GM08714 (cell line): Measurements from ENCODE around the gene DHFR2.

Experiments used
- H3K4me3 ChIP-seq: fragments of 200-500 bp; sonication (Bioruptor generic); 2 replicates; pipeline ENCODE4 v1.5.1; 2014; ENCODE audit warnings: mild to moderate bottlenecking, low read length, inconsistent platforms
- ZNF274 ChIP-seq: IDR thresholded peaks from 2 replicates; pipeline ENCODE4 v1.6.1; 2012; ENCODE audit warnings: mild to moderate bottlenecking, low read depth, low read length

The DHFR2 gene

DNA sequence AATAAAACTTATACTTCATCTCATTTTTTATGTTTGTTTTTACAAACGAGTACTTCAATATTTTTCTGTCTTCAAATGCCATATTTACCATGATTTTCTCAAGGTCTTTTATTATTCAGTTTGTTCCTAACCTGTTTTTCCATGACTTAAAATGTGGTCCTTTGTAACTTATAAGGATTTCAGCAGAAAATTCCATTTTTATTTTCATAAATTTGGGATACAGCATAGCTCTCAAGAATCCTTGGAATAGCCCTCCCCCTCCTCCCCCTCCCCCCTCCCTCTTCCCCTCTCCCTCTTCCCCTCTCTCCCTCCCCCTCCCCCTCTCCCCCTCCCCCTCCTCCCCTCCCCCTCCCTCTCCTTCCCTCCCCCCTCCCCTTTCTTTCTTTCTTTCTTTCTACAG, 19.4 kb downstream of the DHFR2 start:
- TF ChIP-seq ZNF274, result no peak
- no peak overlapping the region for H3K4me3 ChIP-seq

DNA sequence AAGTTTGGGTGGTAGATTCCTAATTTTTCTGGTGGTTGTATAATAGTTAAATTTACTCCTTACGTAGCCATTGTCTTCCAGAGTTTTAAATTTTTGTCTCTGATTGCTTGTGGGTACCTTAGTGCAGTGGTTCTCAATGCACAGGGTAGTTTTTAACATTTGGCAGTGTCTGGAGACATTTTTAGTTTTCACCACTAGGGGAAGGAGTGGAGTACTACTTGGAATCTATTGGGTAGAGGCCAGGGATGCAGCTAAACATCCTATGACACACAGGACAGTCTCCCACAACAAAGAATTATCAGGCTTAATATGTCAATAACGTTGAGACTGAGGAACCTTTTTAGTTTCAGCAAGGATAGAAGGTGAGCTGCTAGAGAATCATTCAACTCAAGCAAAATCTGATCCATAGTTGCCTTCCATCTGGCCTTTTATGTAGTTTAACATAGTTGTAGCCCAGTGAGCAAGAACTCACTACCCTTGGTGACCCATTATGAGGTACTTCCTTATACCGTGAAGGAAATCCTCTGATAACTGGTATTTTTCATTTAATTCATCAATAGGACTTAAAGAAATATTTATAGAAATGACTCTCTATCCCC, 25.7 kb downstream of the DHFR2 start:
- TF ChIP-seq ZNF274, result no peak
- no peak overlapping the region for H3K4me3 ChIP-seq

DNA sequence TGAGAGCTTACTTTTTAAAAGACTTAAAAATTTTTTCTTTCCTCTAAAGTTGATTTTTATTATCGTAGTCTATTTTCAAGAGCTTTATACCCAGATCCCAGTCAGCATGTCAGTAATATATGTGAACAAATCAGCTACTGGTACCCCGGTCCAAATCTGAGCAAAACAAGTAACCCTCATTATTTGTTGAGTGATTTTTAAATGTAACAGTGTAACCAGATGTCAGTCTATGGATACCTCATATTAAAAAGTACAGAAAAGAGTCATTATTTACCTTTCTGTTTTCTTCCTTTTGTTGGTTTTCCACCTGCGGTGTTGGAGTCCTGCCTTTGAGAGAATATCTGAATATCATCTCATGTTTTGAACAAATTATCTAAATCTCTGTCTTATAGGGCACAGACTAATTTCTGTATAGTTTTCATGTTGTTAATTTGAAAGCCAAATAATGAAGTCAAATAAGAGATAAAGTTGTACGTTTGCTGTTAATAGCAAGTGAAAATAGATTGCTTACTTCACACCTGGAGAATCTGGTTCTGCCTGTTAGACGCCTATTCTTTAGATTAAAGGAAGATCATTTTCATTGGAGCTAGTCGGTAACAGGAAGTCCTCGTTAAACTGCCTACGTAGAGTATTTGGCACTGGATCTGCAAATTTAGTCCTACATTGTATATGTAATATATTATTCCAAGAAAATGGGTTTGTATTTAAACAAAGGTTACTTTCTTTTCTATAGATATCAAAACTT, 34.5 kb downstream of the DHFR2 start, which contains the start of gene STX19:
TSS of gene STX19 (minus strand) at position 505 of the 745 bp plus-strand sequence. CDS start 13,328 bp downstream, outside the sequence.
- no peak for TF ChIP-seq ZNF274
- H3K4me3 ChIP-seq, result no peak within 1 kb of the TSS

DNA sequence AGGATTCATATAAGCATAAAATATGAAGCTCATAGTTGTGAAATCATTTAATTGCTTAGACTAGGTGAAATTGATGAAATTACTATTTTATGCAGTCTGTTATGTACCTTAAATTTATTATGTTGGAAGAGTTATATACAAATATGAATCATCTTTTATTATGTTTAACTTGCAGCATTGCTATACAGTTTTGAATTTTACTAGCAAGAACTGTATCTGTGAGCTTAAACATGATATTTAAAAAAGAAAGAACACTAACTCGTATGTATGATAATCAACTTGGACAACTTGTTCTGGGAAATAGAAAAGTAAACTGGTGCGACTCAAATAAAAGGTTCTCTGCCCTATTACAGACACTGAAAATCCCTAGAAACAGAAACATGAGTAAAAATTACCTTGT, 36.1 kb downstream of the DHFR2 start:
- no peak overlapping the region for H3K4me3 ChIP-seq
- TF ChIP-seq ZNF274, result no peak

DNA sequence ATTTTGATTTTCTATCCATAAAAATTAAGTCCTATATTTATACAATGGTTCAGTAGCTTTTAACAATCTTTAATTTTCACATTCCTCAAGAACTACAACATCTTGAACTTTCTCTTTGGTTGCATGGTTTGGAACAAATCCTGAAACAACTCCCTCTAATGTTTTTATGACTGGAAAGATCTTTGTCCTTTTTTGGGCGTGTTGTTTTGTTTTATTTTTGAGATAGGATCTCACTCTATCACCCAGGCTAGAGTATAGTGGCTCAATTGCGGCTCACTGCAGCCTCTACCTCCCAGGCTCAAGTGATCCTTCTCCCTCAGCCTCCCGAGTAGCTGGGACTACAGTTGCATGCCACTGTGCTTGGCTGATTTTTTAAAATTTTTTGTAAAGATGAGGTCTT, 38.3 kb downstream of the DHFR2 start:
- H3K4me3 ChIP-seq, result no peak overlapping the region
- TF ChIP-seq ZNF274, result no peak

DNA sequence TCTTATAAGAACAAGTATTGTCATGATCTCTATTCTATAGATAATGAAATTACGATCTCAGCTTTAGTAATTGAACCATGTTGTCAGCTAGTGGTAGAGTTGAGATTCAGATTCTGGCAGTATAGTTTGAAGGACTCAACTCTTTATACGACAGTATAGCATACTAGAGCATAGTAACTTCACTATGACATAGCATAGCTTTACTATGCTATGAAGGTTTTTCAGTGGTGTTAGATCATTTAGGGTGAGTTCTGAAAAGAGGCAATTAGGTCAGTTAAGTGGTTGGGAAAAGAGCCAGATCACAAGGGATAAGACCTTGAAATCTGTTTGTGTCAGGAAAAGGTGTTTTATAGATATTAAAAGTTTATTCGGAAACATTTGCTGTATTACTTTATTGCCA, 42.4 kb downstream of the DHFR2 start:
- no peak overlapping the region for H3K4me3 ChIP-seq
- TF ChIP-seq ZNF274, result no peak

DNA sequence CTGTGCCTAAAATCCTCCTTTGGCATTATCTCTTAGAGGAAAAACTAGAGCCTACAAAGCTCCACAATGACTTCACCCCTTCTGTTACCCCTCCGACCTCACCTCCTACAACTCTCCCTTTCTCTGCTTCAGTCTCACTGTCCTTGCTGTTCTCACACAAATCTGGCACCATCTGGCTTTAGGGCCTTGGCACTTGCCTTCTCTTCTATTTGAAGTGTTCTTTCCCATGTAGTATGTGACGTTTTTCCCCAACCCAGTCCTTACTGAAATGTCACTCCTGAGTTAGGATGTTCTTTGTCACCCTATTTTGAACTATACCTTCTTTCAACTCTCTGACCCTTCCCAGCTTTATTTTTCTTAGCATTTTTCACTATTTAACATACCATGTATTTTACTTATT, 43.1 kb downstream of the DHFR2 start:
- no peak for TF ChIP-seq ZNF274

DNA sequence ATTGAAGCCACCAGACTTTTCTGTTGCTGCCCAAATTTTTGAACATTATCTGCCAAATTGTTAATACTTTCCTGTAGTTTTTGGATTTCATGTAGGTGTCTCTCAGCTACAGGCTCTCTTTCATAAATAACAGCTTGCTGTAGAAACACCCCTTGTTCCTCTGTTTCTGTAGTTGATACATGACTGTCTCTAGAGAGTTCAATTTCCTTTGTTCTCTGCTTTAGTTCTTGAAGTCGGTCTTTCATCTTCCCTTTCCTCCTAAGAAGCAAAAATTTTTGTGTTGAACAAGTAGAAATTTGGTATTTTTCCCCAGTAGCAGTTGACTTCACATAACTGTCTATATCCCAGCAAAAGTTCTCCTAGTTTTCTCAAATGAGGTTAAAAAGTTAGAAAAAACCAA, 47.7 kb downstream of the DHFR2 start:
- TF ChIP-seq ZNF274, result no peak
- no peak overlapping the region for H3K4me3 ChIP-seq

More for the DNA sequence above, 43.1 kb downstream of the DHFR2 start:
- H3K4me3 ChIP-seq, result no peak overlapping the region

DNA sequence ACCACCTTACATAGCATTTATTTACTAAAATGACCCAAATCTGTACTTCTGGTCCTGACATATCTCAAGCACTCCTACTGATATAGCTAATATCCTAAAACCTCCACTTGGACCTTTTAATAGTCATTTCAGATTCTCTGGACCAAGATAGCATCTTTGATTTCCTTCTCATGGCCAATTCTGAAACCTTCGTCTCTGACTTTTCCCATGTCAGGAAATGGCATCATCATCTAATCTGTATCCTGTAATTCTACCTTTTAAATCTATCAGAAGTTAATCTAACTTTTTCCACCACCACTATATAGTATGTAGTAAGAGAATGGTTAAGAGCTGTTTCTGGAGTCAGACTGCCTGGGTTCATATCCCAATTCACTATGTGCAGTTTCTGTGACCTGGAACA, 50.5 kb downstream of the DHFR2 start:
- no peak for TF ChIP-seq ZNF274
- H3K4me3 ChIP-seq, result no peak overlapping the region

DNA sequence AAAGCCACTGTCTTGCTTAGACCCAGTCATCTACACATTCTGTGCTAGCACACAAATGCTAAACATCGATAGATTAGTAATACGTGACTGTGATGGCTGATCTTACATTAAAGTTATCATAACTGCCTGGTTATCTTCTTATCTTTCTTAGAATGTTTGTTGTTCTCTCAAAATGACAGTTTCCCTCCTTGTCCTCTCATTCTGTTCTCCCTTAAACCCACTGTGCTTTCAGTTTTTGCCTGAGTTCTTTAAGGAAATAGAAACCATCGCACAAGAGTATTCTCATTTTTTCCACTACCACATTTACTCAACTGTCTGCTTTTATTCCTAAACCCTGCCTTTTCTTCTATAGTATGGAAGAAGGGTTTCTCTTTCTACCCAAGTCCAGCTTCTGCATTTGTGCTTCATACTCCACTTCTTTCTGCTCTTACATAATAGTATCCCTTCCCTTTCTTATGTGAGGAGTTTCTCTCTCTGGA, 51.4 kb downstream of the DHFR2 start:
- no peak overlapping the region for H3K4me3 ChIP-seq
- no peak for TF ChIP-seq ZNF274

DNA sequence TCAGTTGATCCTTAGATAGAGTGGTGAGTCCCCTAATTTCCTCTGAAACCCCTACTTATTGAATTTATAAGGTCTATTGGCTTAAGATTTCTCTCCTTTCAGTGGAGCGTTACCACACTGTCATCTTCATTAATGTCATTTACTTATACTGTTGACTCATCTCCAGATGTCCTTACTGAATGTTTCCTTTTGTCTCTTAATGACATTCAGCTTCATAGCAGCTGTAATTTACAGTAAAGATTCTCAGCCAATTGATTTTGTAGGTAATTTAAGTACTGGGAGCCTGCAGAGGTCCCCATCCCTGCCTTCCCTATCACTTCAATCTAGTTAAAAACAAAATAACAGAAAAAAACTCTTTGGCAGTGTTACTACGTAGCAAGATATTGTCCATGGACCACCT, 53.1 kb downstream of the DHFR2 start:
- no peak for TF ChIP-seq ZNF274
- no peak overlapping the region for H3K4me3 ChIP-seq

DNA sequence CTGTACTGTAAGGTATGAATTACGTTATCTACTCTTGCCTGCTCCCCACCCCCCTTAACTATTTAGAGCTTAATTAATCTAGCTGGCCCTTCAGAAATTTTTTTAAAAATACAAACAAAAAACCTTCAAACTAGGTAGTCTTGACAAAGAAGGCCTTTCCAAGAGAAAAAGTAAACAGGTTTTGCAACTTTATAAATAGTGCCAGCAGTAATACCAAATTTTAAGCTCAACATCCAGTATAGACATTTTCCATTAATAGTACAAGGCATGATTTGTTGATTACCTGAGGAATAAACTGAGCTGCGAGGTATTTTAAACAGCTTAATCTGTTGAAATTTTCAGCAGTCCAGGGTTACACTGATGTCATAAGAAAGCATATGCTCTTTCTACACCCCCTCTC, 54.5 kb downstream of the DHFR2 start:
- no peak for TF ChIP-seq ZNF274
- H3K4me3 ChIP-seq, result no peak overlapping the region
